Stimulated activated CD8-positive, alpha-beta memory T cell treated with anti-CD3 and anti-CD28 coated beads, Interleukin-2, amount 100 ng/mL, for 48 hours (primary cell): ENCODE measurements around the gene SCFD1.
A peak's percentile ranks its signal among the peaks of the same experiment; 100 is the strongest.
"Not testable (repeated sequence)": the region's sequence is repeated elsewhere in the genome, so short reads cannot be mapped to it uniquely, and the experiment has no call there.

Source experiments
- DNase-seq, 2 donors: peaks; one replicate each; pipeline ENCODE4 v3.0.0-alpha.2; 2020; ENCODE audit warnings: low read depth in 2 of 2

The SCFD1 gene

GRCh38 chr14:30621940-30622830, at the start of gene SCFD1:
SCFD1 (plus strand) TSS chr14:30622319; CDS start chr14:30622339, 20 bp downstream.
- DNase-seq, result peak; percentile 89 to 91

DNA sequence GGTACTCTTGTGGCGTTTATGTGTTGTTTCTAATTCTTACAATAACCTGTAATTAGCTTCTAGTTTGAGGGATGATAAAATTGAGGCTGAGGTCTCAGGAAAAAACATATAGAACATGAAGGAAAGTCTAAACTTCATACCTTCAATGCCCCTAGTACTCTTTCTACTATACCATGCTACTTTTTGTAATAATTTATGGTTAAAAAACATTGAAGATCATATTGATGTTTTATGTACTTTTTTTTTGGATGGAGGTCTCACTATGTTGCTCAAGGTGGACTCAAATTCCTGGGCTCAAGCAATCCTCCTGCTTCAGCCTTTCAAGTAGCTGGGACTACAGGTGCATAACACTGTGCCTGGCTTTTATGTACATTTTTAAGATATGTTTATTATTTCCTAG, 49.3 kb upstream of the SCFD1 start:
- DNase-seq, result no peak

DNA sequence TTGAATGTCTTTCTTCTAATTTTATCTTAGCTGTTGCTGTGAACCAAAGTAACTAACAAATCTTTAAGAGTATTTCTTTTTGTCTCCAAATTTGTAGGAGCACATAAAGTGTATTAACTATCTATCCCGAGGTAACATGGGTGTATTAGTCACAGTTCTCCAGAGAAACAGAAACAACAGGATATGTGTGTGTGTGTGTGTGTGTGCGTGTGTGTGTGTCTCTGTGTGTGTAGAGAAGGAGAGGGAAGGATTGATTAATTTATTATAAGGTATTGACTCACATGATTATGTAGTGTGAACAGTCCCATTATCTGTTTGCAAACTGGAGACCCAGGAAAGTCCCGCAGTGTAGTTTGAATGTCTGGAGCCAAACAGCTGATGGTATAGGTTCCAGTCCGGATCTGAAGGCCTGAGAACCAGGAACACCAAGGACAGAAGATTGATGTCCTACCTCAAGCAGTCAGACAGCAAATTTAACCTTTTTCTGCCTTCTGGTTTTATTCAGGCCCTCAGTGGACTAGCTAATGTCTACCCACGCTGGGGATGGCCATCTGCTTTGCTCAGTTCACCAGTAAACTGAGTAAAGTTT, 48.8 kb upstream of the SCFD1 start:
- DNase-seq, result no peak

DNA sequence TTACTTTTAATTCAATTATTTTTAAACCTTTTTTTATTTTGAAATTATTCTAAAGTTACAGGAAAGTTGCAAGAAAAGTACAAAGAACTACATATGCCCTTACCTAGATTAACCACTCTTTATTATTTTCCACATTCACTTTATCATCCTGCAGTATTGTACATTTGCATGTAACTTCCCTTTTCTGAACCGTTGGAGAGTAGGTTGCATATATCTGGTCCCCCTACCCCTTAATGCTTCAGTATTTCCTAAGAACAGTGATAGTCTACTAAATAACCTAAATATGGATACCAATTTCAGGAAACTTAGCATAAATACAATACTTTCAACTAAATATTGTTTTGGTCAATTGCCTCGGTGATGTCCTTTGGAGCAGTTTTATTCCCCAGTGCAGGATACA, 48.2 kb upstream of the SCFD1 start:
- DNase-seq, result no peak

DNA sequence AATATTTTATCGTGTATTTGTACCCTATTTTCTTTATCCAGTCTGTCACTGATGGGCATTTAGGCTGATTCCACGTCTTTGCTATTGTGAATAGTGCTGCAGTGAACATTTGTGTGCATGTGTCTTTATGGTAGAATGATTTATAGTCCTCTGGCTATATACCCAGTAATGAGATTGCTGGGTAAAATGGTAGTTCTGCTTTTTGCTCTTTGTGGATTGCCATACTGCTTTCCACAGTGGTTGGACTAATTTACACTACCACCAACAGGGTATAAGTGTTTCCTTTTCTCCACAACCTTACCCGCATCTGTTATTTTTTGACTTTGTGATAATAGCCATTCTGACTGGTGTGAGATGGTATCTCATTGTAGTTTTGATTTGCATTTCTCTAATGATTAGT, 47.3 kb upstream of the SCFD1 start:
- DNase-seq, result not testable (repeated sequence)

- DNase-seq, result not testable (repeated sequence)
Observed at GRCh38 chr14:30576333-30576732, 45.8 kb upstream of the SCFD1 start.

- DNase-seq, result no peak
Observed at GRCh38 chr14:30580616-30581282, 41.4 kb upstream of the SCFD1 start.

- no peak for DNase-seq
Observed at GRCh38 chr14:30581283-30581625, 40.9 kb upstream of the SCFD1 start.

DNA sequence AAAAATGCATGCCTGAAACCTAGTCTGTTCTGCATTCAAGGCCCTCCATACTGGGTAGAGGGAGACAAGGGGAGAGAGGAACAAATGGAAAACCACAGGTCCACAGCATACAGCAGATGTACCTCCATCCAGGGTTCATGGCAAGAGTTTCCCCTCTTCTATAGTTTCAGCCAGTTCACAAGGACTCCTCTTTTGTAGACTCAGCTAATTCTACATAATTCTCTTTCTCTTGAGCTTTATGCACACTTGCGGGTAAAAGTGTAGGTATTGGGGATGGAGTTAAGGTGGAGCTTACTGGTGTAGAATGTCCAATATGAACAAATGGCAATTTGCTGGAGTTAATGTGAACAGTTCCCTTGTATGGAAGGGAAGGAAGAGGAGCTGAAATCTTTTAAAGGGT, 39.7 kb upstream of the SCFD1 start:
- no peak for DNase-seq

GRCh38 chr14:30584058-30584630, 38.0 kb upstream of the SCFD1 start:
- DNase-seq, result no peak

DNA sequence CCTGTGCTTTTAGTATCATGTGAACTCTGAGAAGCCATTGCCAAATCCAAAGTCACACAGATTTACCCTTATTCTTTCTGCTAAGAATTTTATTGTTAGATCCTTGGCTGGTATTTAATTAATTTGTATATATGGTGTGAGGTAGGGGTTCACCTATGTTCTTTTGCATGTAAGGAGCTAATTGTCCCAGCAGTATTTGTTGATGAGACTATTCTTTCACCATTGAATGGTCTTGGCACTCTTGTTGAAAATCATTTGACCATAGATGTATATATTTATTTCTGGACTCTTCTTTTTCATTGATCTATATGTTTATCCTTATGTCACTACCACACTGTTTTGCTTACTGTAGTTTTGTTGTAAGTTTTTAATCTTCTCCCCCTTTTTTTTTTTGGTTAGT, 36.9 kb upstream of the SCFD1 start:
- DNase-seq, result no peak

DNA sequence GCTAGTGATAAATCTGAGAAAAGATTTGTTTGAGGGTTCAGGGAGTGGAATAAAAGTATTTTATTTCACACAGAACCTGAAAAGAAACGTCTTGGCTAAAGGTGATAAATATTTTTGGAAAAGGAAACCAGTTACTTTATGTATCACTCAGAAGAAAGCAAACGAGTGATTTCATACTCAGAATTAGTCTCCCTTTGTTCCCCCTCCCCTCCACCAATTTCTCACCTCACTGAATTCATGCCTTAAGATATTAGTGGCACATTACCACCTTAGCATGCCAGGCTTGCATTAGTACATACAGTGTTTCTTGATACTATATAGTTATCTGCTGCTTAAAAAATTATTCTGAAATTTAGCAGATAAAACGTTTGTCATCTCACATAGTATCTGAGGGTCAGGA, 35.0 kb upstream of the SCFD1 start:
- DNase-seq, result no peak

GRCh38 chr14:30588873-30589272, 33.2 kb upstream of the SCFD1 start:
- no peak for DNase-seq

DNA sequence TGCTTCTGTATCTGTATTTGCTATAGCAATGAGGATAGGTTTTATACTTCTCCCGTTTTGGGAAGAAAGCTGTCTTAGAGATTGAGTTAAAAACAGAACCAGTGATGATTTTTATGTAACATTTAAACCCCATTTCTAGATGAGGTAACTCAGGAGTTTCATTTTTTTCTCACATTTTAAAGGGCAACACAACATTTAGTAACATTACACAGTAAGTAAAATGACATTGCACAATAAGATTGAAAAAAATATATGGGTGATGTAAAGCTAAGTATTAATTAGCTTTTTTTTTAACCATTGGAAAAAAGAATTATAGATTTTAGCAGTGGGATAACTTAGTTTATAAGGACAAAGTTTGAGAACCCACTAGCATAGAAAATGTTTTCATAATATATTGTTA, 25.2 kb upstream of the SCFD1 start:
- no peak for DNase-seq

- DNase-seq, result no peak
Observed at GRCh38 chr14:30597504-30597903, 24.6 kb upstream of the SCFD1 start.

GRCh38 chr14:30600922-30601918, 20.9 kb upstream of the SCFD1 start:
- no peak for DNase-seq

DNA sequence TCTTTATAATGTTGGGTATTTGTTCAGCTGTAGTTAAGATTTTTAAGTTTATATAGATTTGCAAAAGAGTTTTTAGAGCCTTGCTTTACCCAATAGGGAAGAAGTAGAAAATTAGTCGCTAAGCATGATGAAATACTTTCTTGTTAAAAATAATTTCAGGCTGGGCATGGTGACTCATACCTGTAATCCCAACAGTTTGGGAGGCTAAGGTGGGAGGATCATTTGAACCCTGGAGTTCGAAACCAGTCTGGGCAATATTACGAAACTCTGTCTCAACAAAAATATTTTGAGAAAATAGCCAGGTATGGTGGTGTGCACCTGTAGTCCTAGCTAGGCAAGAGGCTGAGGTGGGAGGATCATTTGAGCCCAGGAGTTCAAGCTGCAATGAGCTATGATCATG, 18.7 kb upstream of the SCFD1 start:
- DNase-seq, result no peak

- not testable (repeated sequence) for DNase-seq
Observed at GRCh38 chr14:30604696-30605095, 17.4 kb upstream of the SCFD1 start.

DNA sequence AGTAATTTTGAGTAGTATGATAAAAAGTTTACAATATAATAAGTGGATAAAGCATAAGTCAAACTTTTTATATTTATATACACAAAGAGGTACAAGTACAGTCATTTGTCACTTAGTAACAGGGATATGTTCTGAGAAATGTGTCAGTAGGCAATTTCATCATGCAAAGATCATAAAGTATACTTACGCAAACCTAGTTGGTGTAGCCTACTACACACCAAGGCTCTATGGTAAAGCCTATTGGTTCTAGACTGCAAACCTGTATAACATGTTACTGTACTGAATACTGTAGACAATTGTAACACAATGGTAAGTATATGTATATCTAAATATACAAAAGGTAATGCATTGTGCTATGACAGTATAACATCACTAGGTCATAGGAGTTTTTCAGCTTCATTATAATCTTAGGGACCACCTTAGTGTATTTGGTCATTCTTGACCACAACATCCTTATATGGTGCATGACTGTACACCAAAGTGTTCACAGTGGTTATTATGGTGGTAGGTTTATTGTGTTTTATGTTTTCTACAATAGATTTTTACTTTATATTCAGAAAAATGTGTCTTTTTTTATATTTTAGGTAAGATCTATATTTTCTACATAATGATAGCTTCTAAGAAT, 14.9 kb upstream of the SCFD1 start:
- DNase-seq, result no peak

DNA sequence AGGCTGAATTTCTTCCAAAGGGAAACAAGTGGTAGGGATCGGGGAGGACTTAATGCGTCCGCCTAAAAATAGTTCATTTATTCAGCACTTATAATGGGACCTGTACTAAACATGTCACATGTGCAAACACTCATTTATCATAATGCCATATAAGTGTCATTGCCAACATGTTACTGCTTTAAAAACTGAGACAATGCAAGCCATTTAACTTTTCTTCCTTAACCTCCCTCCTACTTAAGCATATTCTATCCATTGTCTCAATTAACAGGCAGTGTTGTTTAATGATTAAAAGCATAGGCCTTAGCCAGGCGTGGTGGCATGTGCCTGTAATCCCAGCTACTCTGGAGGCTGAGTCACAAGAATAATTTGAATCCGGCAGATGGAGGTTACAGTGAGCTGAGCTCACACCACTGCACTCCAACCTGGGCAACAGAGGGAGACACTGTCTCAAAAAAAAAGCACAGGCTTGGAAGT, 13.5 kb upstream of the SCFD1 start:
- no peak for DNase-seq
